HL-60/S4 (cell line): ENCODE measurements around the gene ZBTB39.

Experiments
- in situ Hi-C: fragments of 300-500 bp; cut with MboI; formaldehyde crosslinking; loops from 2 replicates; pipeline ENCODE4 v1.14.3; 2022; ENCODE audit warnings: low sequenced_read_pairs

The ZBTB39 gene

DNA sequence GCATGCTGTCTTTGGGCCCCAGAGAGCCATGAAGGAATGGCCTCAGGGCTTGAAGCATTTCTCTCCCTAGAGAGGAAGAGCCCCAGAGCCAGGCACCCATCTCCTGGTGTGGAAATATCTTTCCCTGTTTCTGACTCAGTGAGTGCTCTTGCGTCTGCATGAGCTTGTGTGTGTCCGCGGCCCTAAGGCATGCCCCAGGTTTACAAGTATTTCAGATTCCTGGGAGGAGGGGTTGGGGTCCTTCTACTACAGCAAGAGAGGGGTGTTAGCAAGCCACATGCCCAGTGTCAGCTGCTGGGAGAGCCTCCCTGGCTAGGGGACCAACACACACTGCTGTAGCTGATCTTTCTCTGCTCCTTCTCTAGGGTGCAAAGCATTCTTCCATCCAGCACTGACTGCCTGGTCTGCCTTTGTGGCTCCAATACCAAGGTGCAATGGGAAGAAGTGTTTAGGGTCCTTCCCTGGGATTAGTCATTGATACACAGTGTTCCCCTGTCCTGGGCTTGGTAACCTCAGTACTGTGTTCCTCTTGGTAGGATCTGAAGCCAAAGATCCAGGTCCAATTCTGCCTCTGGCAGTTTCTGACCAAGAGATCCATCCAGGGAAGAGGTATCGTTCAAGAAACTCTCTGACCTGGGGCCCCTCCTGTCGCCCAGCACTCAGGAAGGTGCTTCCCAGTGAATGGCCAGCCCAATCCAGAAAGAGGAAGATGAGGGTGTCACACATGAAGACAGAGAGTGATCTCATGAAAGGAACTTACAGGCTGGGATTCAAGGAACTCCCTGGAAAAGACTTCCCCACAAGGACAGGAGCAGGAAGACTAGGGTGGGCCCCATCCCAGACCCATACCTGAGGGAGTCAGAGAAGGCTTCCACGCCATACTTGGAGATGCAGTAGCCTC, 52.0 kb downstream of the ZBTB39 start:
- in situ Hi-C loops, result no loop called here

- in situ Hi-C loops, result no loop called here
These were observed 53.0 kb downstream of the ZBTB39 start for GRCh38 chr12:56953314-56953713.

DNA sequence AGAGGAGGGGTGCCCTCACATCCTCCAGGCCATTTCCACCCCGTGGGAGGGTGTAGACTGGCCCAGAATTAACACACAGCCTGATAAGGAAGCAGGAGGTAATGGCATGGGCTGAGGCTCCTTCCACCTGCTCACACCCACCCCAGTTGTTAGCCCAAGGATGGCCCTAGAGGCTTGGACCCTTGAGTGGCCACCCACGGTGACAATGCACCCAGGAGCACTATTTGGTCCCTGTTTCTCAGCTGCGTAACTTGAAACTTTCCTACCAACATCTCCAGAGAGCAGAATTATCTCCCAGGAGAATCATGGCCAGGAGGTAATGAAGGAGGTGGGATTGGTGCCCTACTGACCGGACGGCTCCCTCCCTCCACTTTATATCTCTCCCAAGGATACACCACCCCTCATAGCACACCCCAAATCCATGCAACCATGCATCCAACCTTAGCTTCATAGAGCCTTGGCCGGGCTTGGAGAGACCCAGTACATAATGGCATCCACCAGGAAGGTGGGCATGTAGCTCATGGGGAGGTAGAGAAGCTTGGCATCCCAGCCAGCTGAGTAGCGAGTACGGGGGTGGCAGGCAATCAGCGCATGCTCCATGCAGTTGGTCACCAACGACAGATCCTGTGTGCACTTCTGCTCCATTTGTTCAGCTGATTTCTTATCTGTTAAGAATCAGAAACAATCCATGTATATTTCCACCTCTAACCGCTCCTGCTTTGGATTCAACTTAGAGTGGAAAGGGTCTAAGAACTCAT, 54.6 kb downstream of the ZBTB39 start:
- in situ Hi-C loops, result no loop called here

DNA sequence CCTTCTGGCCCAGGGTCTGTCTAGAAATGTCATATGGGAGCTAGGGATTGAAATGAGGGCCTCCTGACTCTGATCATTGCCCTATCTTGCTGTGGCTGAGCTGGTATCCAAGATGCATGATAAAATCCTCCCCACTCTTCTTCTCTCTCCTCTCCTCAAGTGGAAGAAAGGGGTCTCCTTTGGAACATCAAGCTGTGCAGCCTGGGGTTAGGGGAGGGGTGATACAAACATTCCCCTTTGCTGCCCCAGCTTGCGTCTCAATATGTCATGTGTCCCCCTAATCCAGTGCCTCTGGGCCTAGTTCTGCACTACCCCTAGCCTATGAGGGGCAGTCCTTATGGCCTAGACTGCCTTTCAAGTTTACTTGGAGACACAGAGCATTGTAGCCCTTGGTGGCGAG, 57.5 kb downstream of the ZBTB39 start:
- in situ Hi-C loops, result no loop called here
